Peyer's patch (tissue), 4 donors: ENCODE data around the gene HAGH.

Experiments used
- POLR2A ChIP-seq, 2 donors: fragments of 450-650 bp; IDR thresholded peaks; one replicate each; pipeline ENCODE4 v1.5.1; 2017; ENCODE audit warnings: antibody characterized with exemption in 2 of 2, mild to moderate bottlenecking in 2 of 2, moderate library complexity in 2 of 2
- TF ChIP-seq, protein P1 (sequence below), 6 experiments: fragments of 450-650 bp in 4 of 6; fragments of 200-600 bp in 2 of 6; sonication (generic) in 1 of 6; IDR thresholded peaks; one replicate each; pipeline ENCODE4 v1.5.1; 2017 to 2019; ENCODE audit warnings: antibody characterized with exemption in 6 of 6, mild to moderate bottlenecking in 3 of 6, moderate library complexity in 1 of 6

DNA sequence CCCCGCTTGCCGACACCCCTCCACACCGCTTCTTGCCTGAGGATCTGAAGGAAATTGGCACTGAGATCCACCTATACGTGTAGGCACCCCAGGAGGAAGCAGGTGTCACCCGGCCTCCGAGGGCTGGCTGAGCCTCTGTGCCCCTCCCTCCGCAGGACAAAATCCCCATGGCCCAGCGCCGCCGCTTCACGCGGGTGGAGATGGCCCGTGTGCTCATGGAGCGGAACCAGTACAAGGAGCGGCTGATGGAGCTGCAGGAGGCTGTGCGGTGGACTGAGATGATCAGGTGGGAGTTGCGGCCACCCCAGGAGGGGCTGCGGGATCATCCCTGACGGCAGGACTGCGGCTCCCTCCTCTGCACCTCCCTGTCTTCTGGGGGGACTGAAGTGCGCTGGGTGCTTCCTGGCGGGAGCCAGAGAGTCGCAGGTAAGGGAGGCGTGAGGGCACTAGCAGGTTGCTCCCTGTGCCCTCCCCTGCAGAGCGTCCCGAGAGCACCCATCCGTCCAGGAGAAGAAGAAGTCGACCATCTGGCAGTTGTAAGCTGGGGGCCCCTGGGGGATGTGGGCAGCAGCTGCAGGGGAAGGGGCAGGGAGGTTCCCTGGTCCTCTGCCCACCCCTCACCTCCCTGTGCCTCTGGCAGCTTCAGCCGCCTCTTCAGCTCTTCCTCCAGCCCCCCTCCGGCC is 64.3 kb downstream of the HAGH start:
- TF ChIP-seq, protein P1, sequence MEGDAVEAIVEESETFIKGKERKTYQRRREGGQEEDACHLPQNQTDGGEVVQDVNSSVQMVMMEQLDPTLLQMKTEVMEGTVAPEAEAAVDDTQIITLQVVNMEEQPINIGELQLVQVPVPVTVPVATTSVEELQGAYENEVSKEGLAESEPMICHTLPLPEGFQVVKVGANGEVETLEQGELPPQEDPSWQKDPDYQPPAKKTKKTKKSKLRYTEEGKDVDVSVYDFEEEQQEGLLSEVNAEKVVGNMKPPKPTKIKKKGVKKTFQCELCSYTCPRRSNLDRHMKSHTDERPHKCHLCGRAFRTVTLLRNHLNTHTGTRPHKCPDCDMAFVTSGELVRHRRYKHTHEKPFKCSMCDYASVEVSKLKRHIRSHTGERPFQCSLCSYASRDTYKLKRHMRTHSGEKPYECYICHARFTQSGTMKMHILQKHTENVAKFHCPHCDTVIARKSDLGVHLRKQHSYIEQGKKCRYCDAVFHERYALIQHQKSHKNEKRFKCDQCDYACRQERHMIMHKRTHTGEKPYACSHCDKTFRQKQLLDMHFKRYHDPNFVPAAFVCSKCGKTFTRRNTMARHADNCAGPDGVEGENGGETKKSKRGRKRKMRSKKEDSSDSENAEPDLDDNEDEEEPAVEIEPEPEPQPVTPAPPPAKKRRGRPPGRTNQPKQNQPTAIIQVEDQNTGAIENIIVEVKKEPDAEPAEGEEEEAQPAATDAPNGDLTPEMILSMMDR (IDR thresholded peaks at IDR 0.05): no peak
- TF ChIP-seq POLR2A (IDR thresholded peaks at IDR 0.05): no peak
